K562 (cell line): ENCODE results near the gene FANCI. TPM values are rescaled to one million over a fixed set of nuclear protein-coding genes. Genes with fewer than 3 reads are reported as not detected.

Experiments used
- CTBP1 ChIP-seq: fragments of 450-650 bp; IDR thresholded peaks from 2 replicates; pipeline ENCODE4 v1.6.1; 2016; ENCODE audit warnings: borderline replicate concordance
- HLTF ChIP-seq: fragments of 450-650 bp; IDR thresholded peaks from 2 replicates; pipeline ENCODE4 v1.6.1; 2016
- KLF6 ChIP-seq: fragments of 250-450 bp; sonication (Bioruptor Pico); IDR thresholded peaks from 2 replicates; pipeline ENCODE4 v1.4.0; 2020; ENCODE audit warnings: mild to moderate bottlenecking, moderate library complexity, borderline replicate concordance
- RBBP5 ChIP-seq: fragments of 200-600 bp; sonication (generic); IDR thresholded peaks from 2 replicates; pipeline ENCODE4 v1.6.1; 2012; ENCODE audit warnings: borderline replicate concordance, mild to moderate bottlenecking, low read length, control low read depth, inconsistent platforms; ENCODE audit not compliant: insufficient read depth, poor library complexity, severe bottlenecking
- RBM39 ChIP-seq: fragments of 200-400 bp; formaldehyde crosslinking; optimal IDR thresholded peaks from 2 replicates; pipeline ENCODE3; 2018; ENCODE audit warnings: low read depth, low read length
- SIRT6 ChIP-seq: IDR thresholded peaks from one replicate; pipeline ENCODE4 v1.6.1; 2012; ENCODE audit warnings: low read depth, mild to moderate bottlenecking, control low read depth, inconsistent platforms, low read length, moderate library complexity
- SLC30A9 ChIP-seq: fragments of 250-450 bp; sonication (Bioruptor Pico); IDR thresholded peaks from 2 replicates; pipeline ENCODE4 v1.8.0; 2022; ENCODE audit warnings: mild to moderate bottlenecking, moderate library complexity
- SREBF1 ChIP-seq: fragments of 150-350 bp; IDR thresholded peaks from 2 replicates; pipeline ENCODE4 v1.6.1; 2014; ENCODE audit warnings: antibody characterized with exemption, low read depth, low read length, borderline replicate concordance
- SRF ChIP-seq, 2 experiments: fragments of 250-450, 450-650 bp in 1 of 2; sonication (Bioruptor Pico) in 1 of 2; sonication (generic) in 1 of 2; formaldehyde crosslinking; IDR thresholded peaks; 2 replicates each; pipeline versions ENCODE4 v1.5.0 to v1.5.1; 2020 to 2022; ENCODE audit warnings: mild to moderate bottlenecking in 1 of 2, missing genetic modification reagents in 1 of 2
- ZC3H4 ChIP-seq: sonication (generic); formaldehyde crosslinking; IDR thresholded peaks from 2 replicates; pipeline ENCODE4 v1.9.0; 2021; ENCODE audit warnings: missing genetic modification reagents, borderline replicate concordance
- ZNF232 ChIP-seq: sonication (generic); formaldehyde crosslinking; IDR thresholded peaks from 2 replicates; pipeline ENCODE4 v1.8.0; 2022; ENCODE audit warnings: mild to moderate bottlenecking, missing genetic modification reagents
- ZNF316 ChIP-seq: fragments of 450-650 bp; IDR thresholded peaks from 2 replicates; pipeline ENCODE4 v1.6.1; 2016
- ZNF445 ChIP-seq: fragments of 250-450 bp; sonication (Bioruptor Pico); IDR thresholded peaks from 2 replicates; pipeline ENCODE4 v1.4.0; 2020; ENCODE audit warnings: low read depth, mild to moderate bottlenecking, moderate library complexity
- ZNF586 ChIP-seq: fragments of 450-650 bp; formaldehyde crosslinking; conservative IDR thresholded peaks from 2 replicates; pipeline ENCODE4 v1.4.0; 2020; ENCODE audit warnings: mild to moderate bottlenecking, moderate library complexity
- ZNF695 ChIP-seq: fragments of 450-650 bp; formaldehyde crosslinking; IDR thresholded peaks from 2 replicates; pipeline ENCODE4 v1.4.0; 2020; ENCODE audit warnings: mild to moderate bottlenecking, moderate library complexity
- ZNF830 ChIP-seq: fragments of 250-450 bp; sonication (Bioruptor Pico); IDR thresholded peaks from 2 replicates; pipeline ENCODE4 v1.5.0; 2021; ENCODE audit warnings: mild to moderate bottlenecking
- polyA plus RNA-seq, 8 experiments: library from polyadenylated mRNA; depleted of rRNA in 4 of 8; stranded (reverse) in 5 of 8; unstranded in 3 of 8; fragments of >200 nt; fragmentation: Nextera tagmentation in 2 of 8; fragmentation: Illumina TruSeq in 1 of 8; extraction: Ambion mirVana in 2 of 8; extraction: Trizol in 1 of 8; gene quantifications; 2 replicates each; pipeline versions ENCODE4 v1.2.1 to v1.2.3, GENCODE V29; 2011 to 2014; ENCODE audit warnings: inconsistent platforms in 1 of 8, missing spikeins in 1 of 8
- total RNA-seq, 7 experiments: library from RNA; depleted of rRNA in 6 of 7; stranded (reverse); fragments of >200 nt in 6 of 7; fragmentation: Illumina TruSeq in 2 of 7; extraction: Trizol in 2 of 7; gene quantifications; 2 replicates each; pipeline versions ENCODE4 v1.2.1 to v1.2.3, GENCODE V29; 2011 to 2021; ENCODE audit warnings: low replicate concordance in 1 of 7
- TF ChIP-seq, protein P1 (sequence below): fragments of 450-650 bp; IDR thresholded peaks from 2 replicates; pipeline ENCODE4 v1.6.1; 2016; ENCODE audit warnings: mild to moderate bottlenecking, moderate library complexity

The FANCI gene
- total and polyA plus RNA-seq, 9 of the 15 experiments (the other 6 are each of a cell fraction or from before 2014, with no cell fraction given) = 72.1 to 165 (median 131) TPM

DNA sequence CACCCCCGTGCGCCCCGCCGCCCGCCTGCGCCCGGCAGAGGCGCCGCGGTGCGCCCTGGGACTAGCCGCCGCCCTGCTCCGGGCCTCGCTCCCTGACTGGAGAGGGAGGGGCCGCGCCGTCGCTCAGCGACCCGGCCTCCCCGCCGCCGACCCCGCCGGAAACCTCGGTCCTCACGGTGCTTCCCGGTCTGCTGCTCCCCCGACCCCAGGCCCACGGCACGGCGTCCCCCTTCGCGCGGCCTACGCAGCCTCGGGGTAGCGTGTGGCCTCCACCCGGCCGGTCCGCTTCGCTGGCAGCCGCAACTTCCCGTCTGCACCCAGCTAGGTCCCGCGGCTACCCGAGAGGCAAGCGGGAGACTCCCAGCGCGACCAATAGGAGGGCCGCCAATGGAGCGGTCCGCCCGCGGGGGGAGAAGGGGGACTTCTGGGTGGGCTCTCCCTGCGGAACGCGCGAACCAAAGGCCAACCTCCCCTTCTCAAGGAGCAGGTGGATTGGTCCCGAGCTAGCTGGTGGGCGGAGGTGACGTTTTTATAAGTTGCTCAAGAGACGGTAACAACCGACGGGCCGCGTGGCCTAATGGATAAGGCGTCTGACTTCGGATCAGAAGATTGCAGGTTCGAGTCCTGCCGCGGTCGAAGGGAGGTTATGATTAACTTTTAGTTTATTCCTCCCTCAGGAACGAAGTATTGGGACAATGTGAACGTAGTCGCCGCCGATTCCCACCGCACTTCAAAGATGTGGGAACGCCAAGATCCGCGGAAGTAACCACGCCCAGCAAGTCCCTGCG, 90.9 kb downstream of the FANCI start, which contains the start of gene POLG (continued):
- TF ChIP-seq SLC30A9 (CRISPR knock-in tag) (no peak), KLF6 (peak; percentile 75; the same call in 1 of the 2 replicates), ZNF316 (no peak), ZNF830 (CRISPR knock-in tag) (no peak), RBM39 (peak; percentile 83), SREBF1 (peak; percentile 98), RBBP5 (peak; percentile 98), SRF (CRISPR knock-in tag; IDR thresholded peaks at IDR 0.05) (peak in 1 of 2 experiments; percentile 76; a peak in 2 of 4 replicates), ZNF695 (no peak), SIRT6 (no peak), HLTF (no peak), ZNF232 (CRISPR knock-in tag) (0 out of 2 replicates have a peak, but pooled peaks have one; percentile 63), ZNF586 (CRISPR knock-in tag) (no peak), ZNF445 (CRISPR knock-in tag) (no peak), CTBP1 (peak; percentile 79), ZC3H4 (CRISPR knock-in tag) (no peak)
- TF ChIP-seq, protein P1, sequence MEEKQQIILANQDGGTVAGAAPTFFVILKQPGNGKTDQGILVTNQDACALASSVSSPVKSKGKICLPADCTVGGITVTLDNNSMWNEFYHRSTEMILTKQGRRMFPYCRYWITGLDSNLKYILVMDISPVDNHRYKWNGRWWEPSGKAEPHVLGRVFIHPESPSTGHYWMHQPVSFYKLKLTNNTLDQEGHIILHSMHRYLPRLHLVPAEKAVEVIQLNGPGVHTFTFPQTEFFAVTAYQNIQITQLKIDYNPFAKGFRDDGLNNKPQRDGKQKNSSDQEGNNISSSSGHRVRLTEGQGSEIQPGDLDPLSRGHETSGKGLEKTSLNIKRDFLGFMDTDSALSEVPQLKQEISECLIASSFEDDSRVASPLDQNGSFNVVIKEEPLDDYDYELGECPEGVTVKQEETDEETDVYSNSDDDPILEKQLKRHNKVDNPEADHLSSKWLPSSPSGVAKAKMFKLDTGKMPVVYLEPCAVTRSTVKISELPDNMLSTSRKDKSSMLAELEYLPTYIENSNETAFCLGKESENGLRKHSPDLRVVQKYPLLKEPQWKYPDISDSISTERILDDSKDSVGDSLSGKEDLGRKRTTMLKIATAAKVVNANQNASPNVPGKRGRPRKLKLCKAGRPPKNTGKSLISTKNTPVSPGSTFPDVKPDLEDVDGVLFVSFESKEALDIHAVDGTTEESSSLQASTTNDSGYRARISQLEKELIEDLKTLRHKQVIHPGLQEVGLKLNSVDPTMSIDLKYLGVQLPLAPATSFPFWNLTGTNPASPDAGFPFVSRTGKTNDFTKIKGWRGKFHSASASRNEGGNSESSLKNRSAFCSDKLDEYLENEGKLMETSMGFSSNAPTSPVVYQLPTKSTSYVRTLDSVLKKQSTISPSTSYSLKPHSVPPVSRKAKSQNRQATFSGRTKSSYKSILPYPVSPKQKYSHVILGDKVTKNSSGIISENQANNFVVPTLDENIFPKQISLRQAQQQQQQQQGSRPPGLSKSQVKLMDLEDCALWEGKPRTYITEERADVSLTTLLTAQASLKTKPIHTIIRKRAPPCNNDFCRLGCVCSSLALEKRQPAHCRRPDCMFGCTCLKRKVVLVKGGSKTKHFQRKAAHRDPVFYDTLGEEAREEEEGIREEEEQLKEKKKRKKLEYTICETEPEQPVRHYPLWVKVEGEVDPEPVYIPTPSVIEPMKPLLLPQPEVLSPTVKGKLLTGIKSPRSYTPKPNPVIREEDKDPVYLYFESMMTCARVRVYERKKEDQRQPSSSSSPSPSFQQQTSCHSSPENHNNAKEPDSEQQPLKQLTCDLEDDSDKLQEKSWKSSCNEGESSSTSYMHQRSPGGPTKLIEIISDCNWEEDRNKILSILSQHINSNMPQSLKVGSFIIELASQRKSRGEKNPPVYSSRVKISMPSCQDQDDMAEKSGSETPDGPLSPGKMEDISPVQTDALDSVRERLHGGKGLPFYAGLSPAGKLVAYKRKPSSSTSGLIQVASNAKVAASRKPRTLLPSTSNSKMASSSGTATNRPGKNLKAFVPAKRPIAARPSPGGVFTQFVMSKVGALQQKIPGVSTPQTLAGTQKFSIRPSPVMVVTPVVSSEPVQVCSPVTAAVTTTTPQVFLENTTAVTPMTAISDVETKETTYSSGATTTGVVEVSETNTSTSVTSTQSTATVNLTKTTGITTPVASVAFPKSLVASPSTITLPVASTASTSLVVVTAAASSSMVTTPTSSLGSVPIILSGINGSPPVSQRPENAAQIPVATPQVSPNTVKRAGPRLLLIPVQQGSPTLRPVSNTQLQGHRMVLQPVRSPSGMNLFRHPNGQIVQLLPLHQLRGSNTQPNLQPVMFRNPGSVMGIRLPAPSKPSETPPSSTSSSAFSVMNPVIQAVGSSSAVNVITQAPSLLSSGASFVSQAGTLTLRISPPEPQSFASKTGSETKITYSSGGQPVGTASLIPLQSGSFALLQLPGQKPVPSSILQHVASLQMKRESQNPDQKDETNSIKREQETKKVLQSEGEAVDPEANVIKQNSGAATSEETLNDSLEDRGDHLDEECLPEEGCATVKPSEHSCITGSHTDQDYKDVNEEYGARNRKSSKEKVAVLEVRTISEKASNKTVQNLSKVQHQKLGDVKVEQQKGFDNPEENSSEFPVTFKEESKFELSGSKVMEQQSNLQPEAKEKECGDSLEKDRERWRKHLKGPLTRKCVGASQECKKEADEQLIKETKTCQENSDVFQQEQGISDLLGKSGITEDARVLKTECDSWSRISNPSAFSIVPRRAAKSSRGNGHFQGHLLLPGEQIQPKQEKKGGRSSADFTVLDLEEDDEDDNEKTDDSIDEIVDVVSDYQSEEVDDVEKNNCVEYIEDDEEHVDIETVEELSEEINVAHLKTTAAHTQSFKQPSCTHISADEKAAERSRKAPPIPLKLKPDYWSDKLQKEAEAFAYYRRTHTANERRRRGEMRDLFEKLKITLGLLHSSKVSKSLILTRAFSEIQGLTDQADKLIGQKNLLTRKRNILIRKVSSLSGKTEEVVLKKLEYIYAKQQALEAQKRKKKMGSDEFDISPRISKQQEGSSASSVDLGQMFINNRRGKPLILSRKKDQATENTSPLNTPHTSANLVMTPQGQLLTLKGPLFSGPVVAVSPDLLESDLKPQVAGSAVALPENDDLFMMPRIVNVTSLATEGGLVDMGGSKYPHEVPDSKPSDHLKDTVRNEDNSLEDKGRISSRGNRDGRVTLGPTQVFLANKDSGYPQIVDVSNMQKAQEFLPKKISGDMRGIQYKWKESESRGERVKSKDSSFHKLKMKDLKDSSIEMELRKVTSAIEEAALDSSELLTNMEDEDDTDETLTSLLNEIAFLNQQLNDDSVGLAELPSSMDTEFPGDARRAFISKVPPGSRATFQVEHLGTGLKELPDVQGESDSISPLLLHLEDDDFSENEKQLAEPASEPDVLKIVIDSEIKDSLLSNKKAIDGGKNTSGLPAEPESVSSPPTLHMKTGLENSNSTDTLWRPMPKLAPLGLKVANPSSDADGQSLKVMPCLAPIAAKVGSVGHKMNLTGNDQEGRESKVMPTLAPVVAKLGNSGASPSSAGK = peak; percentile 11; the same call in 1 of the 2 replicates
